IPS-NIHi7 (cell line): ENCODE measurements around the gene PALLD.
"Not testable (repeated sequence)": the region's sequence is repeated elsewhere in the genome, so short reads cannot be mapped to it uniquely, and the experiment has no call there.

Source experiments
- DNase-seq: peaks from one replicate; pipeline ENCODE4 v3.0.0; 2012; ENCODE audit warnings: mixed read lengths; ENCODE audit errors: extremely low spot score

The PALLD gene

GRCh38 chr4:168491563-168491962, 5.3 kb upstream of the PALLD start:
- DNase-seq = no peak

DNA sequence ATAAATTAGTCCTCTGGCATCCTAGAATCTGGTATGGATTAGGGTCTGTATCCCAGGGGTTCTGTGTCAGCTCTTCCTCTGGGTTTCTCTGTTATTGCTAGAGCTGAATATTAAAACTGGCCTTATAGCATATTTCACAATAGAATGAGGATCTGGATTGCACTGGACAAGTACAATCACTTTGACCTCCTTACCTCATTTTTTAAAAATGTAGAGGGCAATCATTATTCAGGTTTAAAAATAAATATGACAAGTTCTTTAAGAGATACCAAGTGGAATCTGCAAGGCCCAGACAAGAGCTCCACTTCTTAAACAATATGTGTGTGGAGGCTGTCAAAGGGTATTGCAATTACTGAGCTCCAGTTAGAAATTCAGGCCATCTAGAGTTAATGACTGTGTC, 1.4 kb downstream of the PALLD start:
- no peak for DNase-seq

GRCh38 chr4:168499241-168499640, 2.4 kb downstream of the PALLD start:
- DNase-seq = no peak

- DNase-seq = no peak
These were observed 4.6 kb downstream of the PALLD start for GRCh38 chr4:168501407-168501806.

DNA sequence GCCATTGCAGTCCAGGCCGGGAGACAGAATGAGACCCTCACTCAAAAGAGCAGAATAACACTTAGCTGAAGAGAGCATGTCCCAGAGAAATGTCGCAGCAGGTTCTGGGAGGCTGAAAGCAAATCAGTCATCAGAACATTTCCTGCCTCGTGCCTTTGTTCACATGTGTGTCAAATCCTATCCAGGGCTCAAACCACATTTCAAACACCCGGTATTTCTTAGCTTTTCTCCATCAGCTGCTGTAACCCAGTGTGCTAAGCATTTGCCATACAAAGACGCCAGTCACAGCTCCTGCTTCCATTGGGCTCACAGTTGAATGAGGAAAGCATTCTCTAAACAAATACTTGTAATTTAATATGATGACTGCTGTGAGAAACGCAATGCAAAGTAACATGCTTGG, 6.0 kb downstream of the PALLD start:
- no peak for DNase-seq

DNA sequence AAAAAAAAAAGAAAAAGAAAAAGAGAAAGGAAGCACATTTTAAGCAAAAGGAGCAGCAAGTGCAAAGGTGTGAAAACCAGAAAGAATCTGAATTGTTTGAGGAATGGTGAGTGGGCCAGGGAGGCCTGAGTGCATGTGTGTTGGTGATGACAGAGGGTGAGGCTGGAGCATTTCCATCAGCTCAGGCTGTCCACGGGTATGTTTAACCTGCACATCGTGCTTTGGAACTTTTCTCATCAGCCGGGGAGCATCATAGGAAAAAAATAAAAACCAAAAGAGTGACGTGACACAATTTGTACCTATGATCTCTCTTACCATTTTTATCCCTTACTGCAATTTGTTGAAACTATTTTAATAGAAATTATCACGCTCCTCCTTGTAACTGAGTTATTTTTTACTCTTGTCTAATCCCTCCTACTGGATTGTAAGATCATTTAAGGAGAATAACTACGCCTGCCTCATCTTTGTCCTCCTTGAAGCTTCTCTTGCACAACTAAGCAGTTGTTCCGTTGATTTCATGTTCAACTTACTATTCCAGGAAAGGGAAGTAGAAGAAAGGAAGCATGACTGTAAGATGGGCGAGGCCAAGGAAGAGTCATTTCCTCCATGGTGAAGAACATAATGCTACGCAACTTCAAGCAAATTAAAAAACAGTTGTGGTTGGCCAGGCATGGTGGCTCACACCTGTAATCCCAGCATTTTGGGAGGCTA, 7.0 kb downstream of the PALLD start:
- no peak for DNase-seq

GRCh38 chr4:168504526-168504925, 7.7 kb downstream of the PALLD start:
- DNase-seq = no peak

DNA sequence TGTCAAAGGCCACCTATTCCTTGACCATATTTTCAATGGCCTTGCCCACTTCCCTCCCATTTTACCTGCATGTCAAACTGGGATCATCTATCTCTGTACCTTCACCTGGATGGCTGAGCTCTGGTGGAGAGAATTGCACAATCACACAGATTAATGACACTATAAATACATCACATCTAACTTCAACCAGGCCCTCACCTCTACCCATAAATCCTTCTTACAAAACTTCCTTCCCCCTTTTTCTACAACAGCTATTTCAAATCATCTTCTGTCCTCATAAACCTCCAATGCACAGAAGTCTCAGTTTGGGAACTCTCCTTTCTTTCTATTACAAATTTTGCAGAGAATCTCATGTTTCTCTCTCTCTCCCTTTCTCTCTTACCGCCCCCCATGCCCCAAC, 9.2 kb downstream of the PALLD start:
- no peak for DNase-seq

GRCh38 chr4:168507178-168507815, 10.4 kb downstream of the PALLD start:
- no peak for DNase-seq

DNA sequence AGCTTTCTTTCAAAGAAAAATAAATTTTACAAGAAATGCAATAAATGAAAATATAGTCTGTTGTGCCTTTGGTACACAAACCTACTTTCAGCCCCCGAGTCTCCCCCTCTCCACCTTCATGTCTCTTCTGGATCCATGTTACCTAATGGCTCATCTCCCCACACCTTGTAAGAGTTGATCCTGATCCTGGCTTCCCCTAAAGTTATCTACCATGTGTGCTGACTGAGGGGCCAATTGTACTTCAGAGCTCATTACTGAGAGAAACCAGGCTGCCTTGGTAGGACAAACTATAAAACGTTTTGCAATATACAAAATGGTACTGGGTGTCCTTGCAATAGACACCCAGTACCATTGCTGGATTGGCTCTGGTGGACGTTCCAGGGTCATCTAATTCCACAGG, 11.8 kb downstream of the PALLD start:
- DNase-seq = no peak

DNA sequence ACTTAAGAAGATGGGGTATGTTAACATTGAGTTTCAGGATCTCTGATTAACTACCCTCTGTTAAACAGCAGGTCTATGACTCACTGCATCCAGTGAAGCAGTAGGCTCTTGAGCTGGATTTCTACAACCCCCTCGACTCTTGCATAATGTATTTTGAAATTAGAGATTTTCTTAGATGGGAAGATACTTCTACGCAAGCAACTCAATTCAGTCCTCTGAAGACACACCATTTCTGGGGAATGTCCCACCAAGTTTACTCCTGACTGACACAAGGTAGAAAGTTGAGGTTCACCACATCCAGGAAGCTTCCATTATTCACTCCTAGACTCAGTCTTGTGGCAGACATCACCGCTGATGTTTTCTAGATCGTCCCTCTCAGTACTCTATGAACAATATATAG, 12.9 kb downstream of the PALLD start:
- DNase-seq = no peak

DNA sequence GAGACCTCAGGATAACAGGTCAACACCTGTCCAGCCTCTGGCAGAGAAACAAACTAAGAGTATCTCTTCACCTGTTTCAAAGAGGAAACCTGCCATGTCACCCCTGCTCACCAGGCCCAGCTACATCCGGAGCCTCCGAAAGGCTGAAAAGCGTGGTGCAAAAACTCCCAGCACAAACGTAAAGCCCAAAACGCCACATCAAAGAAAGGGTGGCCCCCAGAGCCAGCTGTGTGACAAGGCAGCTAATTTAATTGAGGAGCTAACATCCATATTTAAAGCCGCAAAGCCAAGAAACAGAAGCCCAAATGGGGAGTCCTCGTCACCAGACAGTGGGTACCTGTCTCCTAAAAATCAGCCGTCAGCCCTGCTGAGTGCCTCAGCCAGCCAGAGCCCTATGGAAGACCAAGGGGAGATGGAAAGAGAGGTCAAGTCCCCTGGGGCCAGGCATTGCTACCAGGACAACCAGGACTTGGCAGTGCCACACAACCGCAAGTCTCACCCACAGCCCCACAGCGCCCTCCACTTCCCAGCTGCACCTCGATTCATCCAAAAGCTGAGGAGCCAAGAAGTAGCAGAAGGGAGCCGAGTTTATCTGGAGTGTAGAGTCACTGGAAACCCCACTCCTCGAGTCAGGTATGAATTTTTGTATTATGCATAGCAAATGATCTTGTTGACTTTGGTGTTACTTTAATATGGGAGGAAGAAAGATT, 15.1 kb downstream of the PALLD start:
- no peak for DNase-seq

DNA sequence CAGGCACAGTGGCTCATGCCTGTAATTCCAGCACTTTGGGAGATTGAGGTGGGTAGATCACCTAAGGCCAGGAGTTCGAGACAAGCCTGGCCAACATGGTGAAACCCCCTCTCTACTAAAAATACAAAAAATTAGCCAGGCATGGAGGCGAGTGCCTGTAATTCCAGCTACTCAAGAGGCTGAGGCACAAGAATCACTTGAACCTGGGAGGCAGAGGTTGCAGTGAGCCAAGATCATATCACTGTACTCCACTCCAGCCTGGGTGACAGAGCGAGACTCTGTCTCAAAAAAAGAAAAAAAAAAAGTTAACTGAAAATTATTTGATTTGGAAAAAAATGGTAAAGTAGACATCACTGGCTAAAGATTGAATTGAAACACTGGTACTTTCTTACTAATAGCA, 17.0 kb downstream of the PALLD start:
- DNase-seq = not testable (repeated sequence)

- no peak for DNase-seq
These were observed 17.5 kb downstream of the PALLD start for GRCh38 chr4:168514249-168514852.

DNA sequence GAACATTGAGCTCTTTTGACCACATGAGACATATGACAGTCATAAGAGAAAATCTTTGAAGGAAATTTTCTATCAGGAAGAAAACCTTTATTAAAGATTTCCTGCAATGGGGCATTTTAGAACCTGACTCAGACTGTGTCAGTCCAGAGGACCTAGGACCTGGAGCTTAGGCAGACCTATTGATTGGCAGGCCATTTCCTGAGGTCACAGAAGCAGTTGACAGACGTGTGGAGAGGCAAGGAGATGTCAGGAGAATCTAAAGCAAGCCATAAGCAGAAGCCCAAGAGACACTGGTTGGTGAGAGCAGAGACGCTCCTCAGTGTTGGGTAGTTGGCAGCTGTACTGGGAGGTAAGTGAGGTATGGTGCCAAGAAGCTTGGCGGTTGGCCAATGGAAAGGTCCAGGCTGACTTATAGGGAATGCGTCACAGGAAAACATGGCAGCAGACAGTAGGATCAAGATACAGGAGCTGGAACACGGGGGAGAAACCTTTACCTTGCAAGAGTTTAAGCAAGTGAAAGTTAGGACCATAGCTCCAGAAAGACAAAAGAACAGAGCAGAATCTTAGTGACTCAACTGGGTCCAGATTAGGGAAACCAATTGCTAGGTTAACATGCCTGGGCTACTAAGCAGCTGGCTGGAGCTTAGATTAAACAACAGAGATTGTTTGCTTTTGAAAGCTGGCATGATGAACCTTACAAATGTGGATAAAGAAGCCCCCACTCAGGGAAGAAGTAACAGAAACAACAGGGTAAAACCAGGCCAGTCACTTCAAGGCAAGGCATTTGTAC, 18.6 kb downstream of the PALLD start:
- DNase-seq = no peak

GRCh38 chr4:168516841-168517240, 20.0 kb downstream of the PALLD start:
- DNase-seq = no peak

- DNase-seq = no peak
These were observed 22.7 kb downstream of the PALLD start for GRCh38 chr4:168519576-168519975.

- DNase-seq = no peak
These were observed 24.9 kb downstream of the PALLD start for GRCh38 chr4:168521721-168522120.

- no peak for DNase-seq
These were observed 25.5 kb downstream of the PALLD start for GRCh38 chr4:168522356-168522755.

- no peak for DNase-seq
These were observed 26.1 kb downstream of the PALLD start for GRCh38 chr4:168522829-168523489.

DNA sequence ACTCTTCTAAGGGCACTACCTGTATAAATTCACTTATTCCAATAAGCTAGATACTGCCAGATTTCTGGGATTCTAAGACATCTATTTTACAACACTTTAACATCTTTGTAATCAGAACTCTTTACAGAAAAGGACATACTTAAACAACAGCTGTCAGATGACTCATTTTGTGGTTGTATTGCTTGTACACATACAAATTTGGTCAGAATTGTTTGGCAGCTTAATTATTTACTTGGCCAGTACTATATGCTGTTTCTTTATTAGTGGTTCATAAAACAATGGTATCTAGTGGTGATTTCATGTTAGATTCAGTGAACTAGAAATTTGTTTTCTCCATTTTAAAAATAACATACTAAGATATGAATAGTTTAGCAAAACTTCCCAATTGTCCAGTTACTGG, 27.2 kb downstream of the PALLD start:
- no peak for DNase-seq
